Astrocyte (in vitro differentiated cells and primary cell): ENCODE results near the gene PRRX2. TPM values are rescaled to one million over a fixed set of nuclear protein-coding genes. Genes with fewer than 3 reads are reported as not detected.

Source experiments
- DNase-seq: peaks from one replicate; pipeline ENCODE4 v3.0.0-alpha.2; 2010; ENCODE audit warnings: low read depth
- FAIRE-seq: peaks from 2 replicates; lab custom pipeline; 2011; peaks lifted over from hg19 to GRCh38; lab: Jason Lieb, UNC
- H2AFZ ChIP-seq: 2 replicates; pipeline ENCODE4 v1.6.0; 2012; ENCODE audit warnings: low read depth, low read length, inconsistent platforms
- H3K27ac ChIP-seq: 2 replicates; pipeline ENCODE4 v1.5.1; 2011; ENCODE audit warnings: low read depth, low read length, inconsistent platforms
- H3K27me3 ChIP-seq: 2 replicates; pipeline ENCODE4 v1.6.0; 2011; ENCODE audit warnings: low read length, inconsistent platforms; ENCODE audit not compliant: insufficient read depth
- H3K36me3 ChIP-seq: 2 replicates; pipeline ENCODE4 v1.5.1; 2011; ENCODE audit warnings: low read length, inconsistent platforms; ENCODE audit not compliant: insufficient read depth
- H3K4me1 ChIP-seq: 2 replicates; pipeline ENCODE4 v1.5.1; 2011; ENCODE audit warnings: low read length, inconsistent platforms; ENCODE audit not compliant: insufficient read depth
- H3K4me2 ChIP-seq: 2 replicates; pipeline ENCODE4 v1.6.0; 2012; ENCODE audit warnings: low read length, inconsistent platforms
- H3K4me3 ChIP-seq: 2 replicates; pipeline ENCODE4 v1.5.1; 2011; ENCODE audit warnings: low read depth, mild to moderate bottlenecking, low read length, inconsistent platforms; ENCODE audit not compliant: insufficient read depth
- H3K79me2 ChIP-seq: 2 replicates; pipeline ENCODE4 v1.6.0; 2012; ENCODE audit warnings: mild to moderate bottlenecking, low read length, inconsistent platforms; ENCODE audit not compliant: insufficient read depth
- H3K9ac ChIP-seq: 2 replicates; pipeline ENCODE4 v1.6.0; 2012; ENCODE audit warnings: mild to moderate bottlenecking, low read length, inconsistent platforms
- H3K9me3 ChIP-seq: 2 replicates; pipeline ENCODE4 v1.5.1; 2012; ENCODE audit warnings: low read depth, mild to moderate bottlenecking, low read length, inconsistent platforms; ENCODE audit not compliant: insufficient read depth
- H4K20me1 ChIP-seq: 2 replicates; pipeline ENCODE4 v1.6.0; 2012; ENCODE audit warnings: low read length, inconsistent platforms; ENCODE audit not compliant: insufficient read depth
- H3K27ac Mint-ChIP-seq: one replicate; pipeline ENCODE4 v1.8.0; 2021; ENCODE audit warnings: mild to moderate bottlenecking, mixed read lengths; ENCODE audit not compliant: unreplicated experiment
- H3K27me3 Mint-ChIP-seq: one replicate; pipeline ENCODE4 v1.8.0; 2021; ENCODE audit warnings: low read depth, mixed read lengths; ENCODE audit not compliant: unreplicated experiment
- H3K36me3 Mint-ChIP-seq: one replicate; pipeline ENCODE4 v1.8.0; 2021; ENCODE audit warnings: low read depth, mixed read lengths; ENCODE audit not compliant: unreplicated experiment
- H3K4me1 Mint-ChIP-seq: one replicate; pipeline ENCODE4 v1.8.0; 2021; ENCODE audit warnings: low read depth, mixed read lengths; ENCODE audit not compliant: unreplicated experiment
- H3K4me3 Mint-ChIP-seq: one replicate; pipeline ENCODE4 v1.8.0; 2021; ENCODE audit warnings: mild to moderate bottlenecking, moderate library complexity, mixed read lengths; ENCODE audit not compliant: unreplicated experiment
- H3K9me3 Mint-ChIP-seq: one replicate; pipeline ENCODE4 v1.8.0; 2021; ENCODE audit warnings: mild to moderate bottlenecking, mixed read lengths; ENCODE audit not compliant: unreplicated experiment
- CTCF ChIP-seq: IDR thresholded peaks from 2 replicates; pipeline ENCODE4 v1.5.1; 2011; ENCODE audit warnings: low read depth, mild to moderate bottlenecking, inconsistent platforms, low read length, moderate library complexity; ENCODE audit not compliant: insufficient read depth
- EZH2 ChIP-seq: IDR thresholded peaks from 2 replicates; pipeline ENCODE4 v1.6.1; 2012; ENCODE audit warnings: mild to moderate bottlenecking, low read length, inconsistent platforms; ENCODE audit not compliant: insufficient read depth
- total RNA-seq: library from RNA; stranded (reverse); gene quantifications from 2 replicates; pipeline ENCODE4 v1.2.1, GENCODE V29; 2021

PRRX2 gene
- total RNA-seq, 1 donor from 2014 or later: not detected

- Mint-ChIP-seq H3K36me3 (no peaks in the 10 kb centered on the region), H3K27ac (no peak overlapping the region), H3K9me3 (no peaks in the 10 kb centered on the region), H3K4me1 (no peaks in the 10 kb centered on the region), H3K4me3 (no peak overlapping the region), H3K27me3 (peaks cover 45% of the 10 kb centered on the region)
- Histone ChIP-seq H3K4me1 (peaks cover 4% of the 10 kb centered on the region), H3K9ac (no peak overlapping the region), H3K36me3 (no peaks in the 10 kb centered on the region), H4K20me1 (no peaks in the 10 kb centered on the region), H3K9me3 (no peaks in the 10 kb centered on the region), H3K27me3 (peaks cover 9% of the 10 kb centered on the region), H3K4me3 (no peak overlapping the region), H3K79me2 (no peaks in the 10 kb centered on the region), H2AFZ (no peak overlapping the region), H3K4me2 (peak overlapping the region; percentile 30), H3K27ac (no peak overlapping the region)
- DNase-seq (peak; percentile 41), FAIRE-seq (no peak)
- TF ChIP-seq EZH2 (no peak), CTCF (no peak)
Observed at GRCh38 chr9:129685220-129685932, 19.9 kb downstream of the PRRX2 start.

- peaks cover 4% of the 10 kb centered on the region for H3K4me1 ChIP-seq
- no peak overlapping the region for H3K4me3 ChIP-seq
- no peak overlapping the region for H3K4me3 Mint-ChIP-seq
- no peaks in the 10 kb centered on the region for H3K79me2 ChIP-seq
- FAIRE-seq (no peak), DNase-seq (no peak)
- H3K4me1 Mint-ChIP-seq: no peaks in the 10 kb centered on the region
- no peaks in the 10 kb centered on the region for H3K9me3 ChIP-seq
- no peaks in the 10 kb centered on the region for H4K20me1 ChIP-seq
- H2AFZ ChIP-seq: no peak overlapping the region
- no peak overlapping the region for H3K9ac ChIP-seq
- H3K9me3 Mint-ChIP-seq: no peaks in the 10 kb centered on the region
- H3K27ac Mint-ChIP-seq: no peak overlapping the region
- TF ChIP-seq EZH2: no peak
- no peak for TF ChIP-seq CTCF
- no peak overlapping the region for H3K27ac ChIP-seq
- H3K4me2 ChIP-seq: peak overlapping the region; percentile 30
- no peaks in the 10 kb centered on the region for H3K36me3 Mint-ChIP-seq
- peaks cover 6% of the 10 kb centered on the region for H3K27me3 ChIP-seq
- H3K36me3 ChIP-seq: no peaks in the 10 kb centered on the region
- peaks cover 42% of the 10 kb centered on the region for H3K27me3 Mint-ChIP-seq
Observed at GRCh38 chr9:129685933-129686259, 20.4 kb downstream of the PRRX2 start.

GRCh38 chr9:129686736-129687135 lies 21.3 kb downstream of the PRRX2 start:
- Mint-ChIP-seq H3K9me3 (no peaks in the 10 kb centered on the region), H3K4me1 (no peaks in the 10 kb centered on the region), H3K4me3 (no peak overlapping the region), H3K36me3 (no peaks in the 10 kb centered on the region), H3K27me3 (peaks cover 38% of the 10 kb centered on the region), H3K27ac (no peak overlapping the region)
- DNase-seq (no peak), FAIRE-seq (no peak)
- no peak overlapping the region for H3K27ac ChIP-seq
- peaks cover 4% of the 10 kb centered on the region for H3K4me1 ChIP-seq
- no peaks in the 10 kb centered on the region for H4K20me1 ChIP-seq
- no peaks in the 10 kb centered on the region for H3K79me2 ChIP-seq
- no peaks in the 10 kb centered on the region for H3K9me3 ChIP-seq
- H3K9ac ChIP-seq: no peak overlapping the region
- H2AFZ ChIP-seq: no peak overlapping the region
- peaks cover 5% of the 10 kb centered on the region for H3K27me3 ChIP-seq
- no peaks in the 10 kb centered on the region for H3K36me3 ChIP-seq
- H3K4me2 ChIP-seq: no peak overlapping the region
- TF ChIP-seq EZH2 (no peak), CTCF (no peak)
- H3K4me3 ChIP-seq: no peak overlapping the region
